GM23248 (cell line): ENCODE results near the gene HNRNPA0. TPM values are rescaled to one million over a fixed set of nuclear protein-coding genes. Genes with fewer than 3 reads are reported as not detected.

Experiments
- DNase-seq: peaks from one replicate; pipeline ENCODE4 v3.0.0-alpha.2; 2015
- H2AFZ ChIP-seq: fragments of 200-600 bp; sonication (generic); 2 replicates; pipeline ENCODE4 v1.6.1; 2016; ENCODE audit warnings: antibody characterized with exemption
- H3F3A ChIP-seq: fragments of 200-600 bp; sonication (generic); 2 replicates; pipeline ENCODE4 v1.6.1; 2016; ENCODE audit warnings: mild to moderate bottlenecking, antibody characterized with exemption, mixed run types; ENCODE audit not compliant: insufficient read depth
- H3K27ac ChIP-seq: fragments of 200-600 bp; sonication (generic); 2 replicates; pipeline ENCODE4 v1.5.1; 2016; ENCODE audit warnings: mild to moderate bottlenecking
- H3K27me3 ChIP-seq: fragments of 200-600 bp; sonication (generic); replicated peaks from 2 replicates; pipeline ENCODE4 v1.6.1; 2016; ENCODE audit warnings: mild to moderate bottlenecking; ENCODE audit not compliant: insufficient read depth
- H3K36me3 ChIP-seq: fragments of 200-600 bp; sonication (generic); 2 replicates; pipeline ENCODE4 v1.6.1; 2016; ENCODE audit warnings: low read depth, mild to moderate bottlenecking
- H3K4me1 ChIP-seq: fragments of 200-600 bp; sonication (generic); 2 replicates; pipeline ENCODE4 v1.6.1; 2016; ENCODE audit warnings: mild to moderate bottlenecking; ENCODE audit not compliant: insufficient read depth
- H3K4me2 ChIP-seq: fragments of 200-600 bp; sonication (generic); one replicate; pipeline ENCODE4 v1.6.1; 2016; ENCODE audit warnings: mild to moderate bottlenecking; ENCODE audit not compliant: unreplicated experiment
- H3K4me3 ChIP-seq: fragments of 200-600 bp; sonication (generic); 2 replicates; pipeline ENCODE4 v1.5.1; 2016; ENCODE audit warnings: mild to moderate bottlenecking
- H3K79me2 ChIP-seq: fragments of 200-600 bp; sonication (generic); 2 replicates; pipeline ENCODE4 v1.6.1; 2016; ENCODE audit warnings: mild to moderate bottlenecking; ENCODE audit not compliant: insufficient read depth
- H3K9ac ChIP-seq: fragments of 200-600 bp; sonication (generic); 2 replicates; pipeline ENCODE4 v1.6.1; 2016; ENCODE audit warnings: mild to moderate bottlenecking
- H3K9me2 ChIP-seq: fragments of 200-600 bp; sonication (generic); 2 replicates; pipeline ENCODE4 v1.6.1; 2016; ENCODE audit warnings: mixed run types, mild to moderate bottlenecking, moderate library complexity; ENCODE audit not compliant: insufficient read depth
- H3K9me3 ChIP-seq: fragments of 200-600 bp; sonication (generic); one replicate; pipeline ENCODE4 v1.6.1; 2017; ENCODE audit warnings: low read depth
- H4K20me1 ChIP-seq: fragments of 200-600 bp; sonication (generic); 2 replicates; pipeline ENCODE4 v1.6.0; 2016; ENCODE audit not compliant: insufficient read depth
- EZH2 ChIP-seq: fragments of 200-600 bp; sonication (generic); IDR thresholded peaks from 2 replicates; pipeline ENCODE4 v1.6.1; 2018; ENCODE audit warnings: antibody characterized with exemption, mild to moderate bottlenecking; ENCODE audit not compliant: insufficient read depth, poor library complexity, severe bottlenecking
- EZH2phosphoT487 ChIP-seq: fragments of 200-600 bp; sonication (generic); IDR thresholded peaks from 2 replicates; pipeline ENCODE4 v1.6.1; 2018; ENCODE audit warnings: antibody characterized with exemption, moderate library complexity, mild to moderate bottlenecking, low read depth; ENCODE audit not compliant: insufficient read depth
- WGBS, 2 experiments: methylation state at CpG; one replicate each; pipeline ENCODE4 v1.1.6; 2015 to 2017; ENCODE audit warnings: low lambda C conversion rate in 2 of 2, low coverage in 1 of 2; ENCODE audit errors: missing lambda C conversion rate in 2 of 2; 5-methylcytosine and 5-hydroxymethylcytosine counted together
- in situ Hi-C: fragments of 300-500 bp; cut with MboI; formaldehyde crosslinking; loops from 2 replicates; pipeline ENCODE4 v1.15.0; 2020
- polyA plus RNA-seq: library from polyadenylated mRNA; unstranded; fragments of >200 nt; fragmentation: Nextera tagmentation; extraction: Ambion mirVana; gene quantifications from 2 replicates; pipeline ENCODE4 v1.2.1, GENCODE V29; 2016
- total RNA-seq: library from RNA; depleted of rRNA; stranded (reverse); fragments of >200 nt; shearing (Covaris generic); gene quantifications from 2 replicates; pipeline ENCODE4 v1.2.3, GENCODE V29; 2014; rRNA removed

Gene HNRNPA0
- total and polyA plus RNA-seq, 2 experiments from 2014 or later: 5.2 to 12.2 TPM

DNA sequence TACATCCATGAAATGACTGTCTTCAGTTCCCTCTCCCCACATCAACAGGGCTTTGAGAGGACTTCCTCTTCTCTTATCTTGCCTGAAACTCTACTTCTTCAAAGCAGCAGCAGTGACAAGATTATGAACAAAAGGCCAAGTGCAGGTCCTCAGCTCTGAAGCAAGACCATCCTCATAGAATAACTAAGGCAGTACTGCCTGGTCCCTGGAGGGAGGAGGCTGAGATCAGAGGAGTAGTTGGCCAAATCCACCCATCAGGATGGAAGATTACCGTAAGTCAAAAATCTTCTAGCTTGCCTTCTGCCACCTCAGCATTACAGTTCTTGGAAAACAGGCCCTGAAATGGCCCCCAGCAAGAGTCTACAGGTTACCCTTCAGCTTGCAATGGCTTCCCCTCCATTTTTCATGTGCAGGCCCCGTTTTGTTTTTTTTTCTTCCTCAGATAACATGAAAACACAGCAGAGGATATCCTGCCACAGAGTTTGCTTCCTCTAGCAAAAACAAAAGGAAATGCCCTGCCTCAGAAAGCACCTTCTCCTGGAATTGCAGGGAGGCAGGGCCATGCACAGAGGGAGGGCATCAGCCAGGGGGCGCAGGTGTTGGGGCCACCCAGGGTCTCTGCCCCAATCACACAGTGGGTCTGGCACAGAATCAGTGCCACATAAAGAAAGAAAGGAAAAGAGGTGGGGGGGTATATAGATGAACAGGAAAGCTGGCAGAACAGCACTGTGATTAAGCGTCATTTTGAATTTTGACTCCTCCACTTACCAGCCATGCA is 58.3 kb downstream of the HNRNPA0 start:
- no peak overlapping the region for H3K4me3 ChIP-seq
- H3K4me2 ChIP-seq: no peak overlapping the region
- H3K9me3 ChIP-seq: no peaks in the 10 kb centered on the region
- WGBS, 2 experiments: 94% methylated on average over 4 of the region's 4 CpGs
- DNase-seq: no peak
- TF ChIP-seq EZH2 (no peak), EZH2phosphoT487 (no peak)
- no peaks in the 10 kb centered on the region for H3K79me2 ChIP-seq
- H3K4me1 ChIP-seq: peaks cover 16% of the 10 kb centered on the region
- H3K27me3 ChIP-seq: no peaks in the 10 kb centered on the region
- no peak overlapping the region for H3K27ac ChIP-seq
- no peaks in the 10 kb centered on the region for H3K36me3 ChIP-seq
- no peak overlapping the region for H3K9ac ChIP-seq
- H2AFZ ChIP-seq: no peak overlapping the region
- in situ Hi-C loops: no loop called here
- no peaks in the 10 kb centered on the region for H3F3A ChIP-seq
- no peaks in the 10 kb centered on the region for H3K9me2 ChIP-seq
- H4K20me1 ChIP-seq: no peaks in the 10 kb centered on the region

Other genes with a start within 250 kb of the HNRNPA0 start
- 0.51 and 1.3 TPM in 2 replicates for gene KLHL3, start 18.3 kb downstream of the HNRNPA0 start, total RNA-seq
- 1.1 and 1.7 TPM in 2 replicates for gene KLHL3, start 18.3 kb downstream of the HNRNPA0 start, polyA plus RNA-seq
- gene MYOT, start 113.5 kb upstream of the HNRNPA0 start, total RNA-seq: not detected in 2 replicates
- 0.39 TPM in 1 of 2 replicates, not detected in the other for gene MYOT, start 113.5 kb upstream of the HNRNPA0 start, polyA plus RNA-seq
- not detected in 2 replicates for gene PKD2L2, start 135.1 kb upstream of the HNRNPA0 start, total RNA-seq
- not detected in 2 replicates for gene PKD2L2, start 135.1 kb upstream of the HNRNPA0 start, polyA plus RNA-seq